ENCODE results near the gene LRRC8C.

GRCh38 chr1:89613928-89614327 is 19.0 kb upstream of the LRRC8C start:
- TF ChIP-seq, protein P1, sequence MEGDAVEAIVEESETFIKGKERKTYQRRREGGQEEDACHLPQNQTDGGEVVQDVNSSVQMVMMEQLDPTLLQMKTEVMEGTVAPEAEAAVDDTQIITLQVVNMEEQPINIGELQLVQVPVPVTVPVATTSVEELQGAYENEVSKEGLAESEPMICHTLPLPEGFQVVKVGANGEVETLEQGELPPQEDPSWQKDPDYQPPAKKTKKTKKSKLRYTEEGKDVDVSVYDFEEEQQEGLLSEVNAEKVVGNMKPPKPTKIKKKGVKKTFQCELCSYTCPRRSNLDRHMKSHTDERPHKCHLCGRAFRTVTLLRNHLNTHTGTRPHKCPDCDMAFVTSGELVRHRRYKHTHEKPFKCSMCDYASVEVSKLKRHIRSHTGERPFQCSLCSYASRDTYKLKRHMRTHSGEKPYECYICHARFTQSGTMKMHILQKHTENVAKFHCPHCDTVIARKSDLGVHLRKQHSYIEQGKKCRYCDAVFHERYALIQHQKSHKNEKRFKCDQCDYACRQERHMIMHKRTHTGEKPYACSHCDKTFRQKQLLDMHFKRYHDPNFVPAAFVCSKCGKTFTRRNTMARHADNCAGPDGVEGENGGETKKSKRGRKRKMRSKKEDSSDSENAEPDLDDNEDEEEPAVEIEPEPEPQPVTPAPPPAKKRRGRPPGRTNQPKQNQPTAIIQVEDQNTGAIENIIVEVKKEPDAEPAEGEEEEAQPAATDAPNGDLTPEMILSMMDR (IDR thresholded peaks at IDR 0.05), result no peak
- TF ChIP-seq POLR2A (IDR thresholded peaks at IDR 0.05), result no peak
- no peak for TF ChIP-seq POLR2AphosphoS5 (IDR thresholded peaks at IDR 0.05)
